HG02642 (cell line): ENCODE data around the gene BBS9.

ENCODE experiments used
- ATAC-seq: cut with Tn5 transposase; IDR thresholded peaks from one replicate; pipeline ENCODE4 v1.9.1; 2021; ENCODE audit warnings: mild to moderate bottlenecking; ENCODE audit not compliant: unreplicated experiment, poor library complexity

BBS9 gene

GRCh38 chr7:33578881-33579672, 449.7 kb downstream of the BBS9 start:
- ATAC-seq: no peak

GRCh38 chr7:33579673-33579960, 450.3 kb downstream of the BBS9 start:
- ATAC-seq: no peak

GRCh38 chr7:33581236-33581635, 451.9 kb downstream of the BBS9 start:
- ATAC-seq: no peak

GRCh38 chr7:33582104-33582503, 452.7 kb downstream of the BBS9 start:
- no peak for ATAC-seq

- ATAC-seq: no peak
Observed at GRCh38 chr7:33582533-33582932, 453.2 kb downstream of the BBS9 start.

- no peak for ATAC-seq
Observed at GRCh38 chr7:33589911-33590310, 460.5 kb downstream of the BBS9 start.

- no peak for ATAC-seq
Observed at GRCh38 chr7:33590916-33591315, 461.6 kb downstream of the BBS9 start.

GRCh38 chr7:33591490-33591889, 462.1 kb downstream of the BBS9 start:
- no peak for ATAC-seq

GRCh38 chr7:33592718-33593117, 463.4 kb downstream of the BBS9 start:
- ATAC-seq: no peak

- no peak for ATAC-seq
Observed at GRCh38 chr7:33593611-33594010, 464.2 kb downstream of the BBS9 start.

GRCh38 chr7:33596686-33597085, 467.3 kb downstream of the BBS9 start:
- no peak for ATAC-seq

- ATAC-seq: no peak
Observed at GRCh38 chr7:33597181-33597580, 467.8 kb downstream of the BBS9 start.

GRCh38 chr7:33601101-33601500, 471.7 kb downstream of the BBS9 start:
- ATAC-seq: no peak

GRCh38 chr7:33601884-33602283, 472.5 kb downstream of the BBS9 start:
- ATAC-seq: no peak

- no peak for ATAC-seq
Observed at GRCh38 chr7:33604056-33604455, 474.7 kb downstream of the BBS9 start.

- ATAC-seq: no peak
Observed at GRCh38 chr7:33610918-33611317, 481.6 kb downstream of the BBS9 start.

GRCh38 chr7:33612442-33612841, 483.1 kb downstream of the BBS9 start:
- ATAC-seq: no peak

- no peak for ATAC-seq
Observed at GRCh38 chr7:33614357-33615117, 485.2 kb downstream of the BBS9 start.

- no peak for ATAC-seq
Observed at GRCh38 chr7:33616752-33617151, 487.4 kb downstream of the BBS9 start.

- no peak for ATAC-seq
Observed at GRCh38 chr7:33619264-33619663, 489.9 kb downstream of the BBS9 start.

GRCh38 chr7:33623267-33623666, 493.9 kb downstream of the BBS9 start:
- ATAC-seq: no peak

- ATAC-seq: no peak
Observed at GRCh38 chr7:33624215-33624614, 494.9 kb downstream of the BBS9 start.
